MCF 10A (cell line): ENCODE data around the gene CDHR3. TPM values are rescaled to one million over a fixed set of nuclear protein-coding genes. Genes with fewer than 3 reads are reported as not detected.

Source experiments
- BruUV-seq: library from RNA; stranded (reverse); fragments of 400-500 nt; replicated peaks from 2 replicates; lab custom pipeline; 2021; lab: Mats Ljungman, UMichigan
- CTCF ChIA-PET: fragments of 300-600 bp; sonication (Branson Sonifier 250); formaldehyde crosslinking; extraction: SDS; loops from one replicate; lab custom pipeline; 2021; ENCODE audit warnings: antibody characterized with exemption, inconsistent platforms; lab: Yijun Ruan, JAX
- POLR2A ChIA-PET: fragments of 300-600, 350-650 bp; sonication (Branson Sonifier 250); formaldehyde crosslinking; extraction: SDS; loops from one replicate; lab custom pipeline; 2020; ENCODE audit warnings: antibody characterized with exemption, inconsistent platforms; lab: Yijun Ruan, JAX
- DNase-seq: peaks from one replicate; pipeline ENCODE4 v3.0.0-alpha.2; 2018; ENCODE audit not compliant: unreplicated experiment
- H3K27ac Mint-ChIP-seq: one replicate; pipeline ENCODE4 v1.8.0; 2022; ENCODE audit warnings: mild to moderate bottlenecking, low read depth, mixed read lengths; ENCODE audit not compliant: unreplicated experiment
- H3K27me3 Mint-ChIP-seq: one replicate; pipeline ENCODE4 v1.8.0; 2022; ENCODE audit warnings: mixed read lengths; ENCODE audit not compliant: insufficient read depth, unreplicated experiment
- H3K36me3 Mint-ChIP-seq: one replicate; pipeline ENCODE4 v1.8.0; 2022; ENCODE audit warnings: mild to moderate bottlenecking, moderate library complexity, mixed read lengths; ENCODE audit not compliant: insufficient read depth, unreplicated experiment
- H3K4me1 Mint-ChIP-seq: one replicate; pipeline ENCODE4 v1.8.0; 2022; ENCODE audit warnings: mixed read lengths; ENCODE audit not compliant: insufficient read depth, unreplicated experiment
- H3K4me3 Mint-ChIP-seq: one replicate; pipeline ENCODE4 v1.8.0; 2022; ENCODE audit warnings: mild to moderate bottlenecking, moderate library complexity, mixed read lengths; ENCODE audit not compliant: unreplicated experiment
- H3K9me3 Mint-ChIP-seq: one replicate; pipeline ENCODE4 v1.8.0; 2022; ENCODE audit warnings: mixed read lengths; ENCODE audit not compliant: unreplicated experiment
- CTCF ChIP-seq: fragments of 200-600 bp; IDR thresholded peaks from one replicate; pipeline ENCODE4 v1.8.0; 2022; ENCODE audit warnings: antibody characterized with exemption, mild to moderate bottlenecking; ENCODE audit not compliant: unreplicated experiment
- intact Hi-C: fragments of 100-400 bp; cut with micrococcal nuclease; formaldehyde crosslinking; loops from 2 replicates; pipeline ENCODE4 v1.14.1; 2022
- total RNA-seq: library from RNA; stranded (reverse); gene quantifications from 2 replicates; pipeline ENCODE4 v1.2.3, GENCODE V29; 2022

Gene CDHR3
- total RNA-seq, 1 experiment from 2014 or later = 0.19 TPM

- no peak for DNase-seq
- H3K27ac Mint-ChIP-seq = peak overlapping the region; percentile 49
- POLR2A ChIA-PET = interaction anchor here (0.6 to 8.4 kb wide), 11 partner anchors 8 to 854 kb away, joined by 3 to 139 read pairs (median 29); partner anchors contain the start of gene SYPL1
- H3K27me3 Mint-ChIP-seq = no peaks in the 10 kb centered on the region
- H3K4me1 Mint-ChIP-seq = peaks cover 47% of the 10 kb centered on the region
- H3K9me3 Mint-ChIP-seq = no peaks in the 10 kb centered on the region
- CTCF ChIA-PET = interaction anchor here (0.5 to 6.2 kb wide), 6 partner anchors 15 to 81 kb away, joined by 3 to 39 read pairs (median 4); no protein-coding TSS in a partner anchor
- no peak for TF ChIP-seq CTCF
- H3K36me3 Mint-ChIP-seq = peaks cover 18% of the 10 kb centered on the region
- H3K4me3 Mint-ChIP-seq = no peak overlapping the region
- intact Hi-C loops = no loop called here
- no TSS peak for BruUV-seq
Observed at GRCh38 chr7:106072715-106073091, 109.6 kb downstream of the CDHR3 start.

GRCh38 chr7:106073701-106074100 lies 110.6 kb downstream of the CDHR3 start:
- CTCF ChIA-PET = interaction anchor here (0.9 to 6.2 kb wide), 5 partner anchors 9 to 80 kb away, joined by 3 to 39 read pairs (median 4); no protein-coding TSS in a partner anchor
- DNase-seq = no peak
- Mint-ChIP-seq H3K27me3 (no peaks in the 10 kb centered on the region), H3K9me3 (no peaks in the 10 kb centered on the region), H3K4me1 (peaks cover 37% of the 10 kb centered on the region), H3K4me3 (no peak overlapping the region), H3K27ac (no peak overlapping the region), H3K36me3 (peaks cover 15% of the 10 kb centered on the region)
- no TSS peak for BruUV-seq
- POLR2A ChIA-PET = interaction anchor here (1.3 to 8.4 kb wide), 7 partner anchors 7 to 37 kb away, joined by 3 to 139 read pairs (median 30); partner anchors contain the start of gene SYPL1
- intact Hi-C loops = no loop called here
- TF ChIP-seq CTCF = no peak

GRCh38 chr7:106074257-106074656 lies 111.2 kb downstream of the CDHR3 start:
- Mint-ChIP-seq H3K27ac (no peak overlapping the region), H3K9me3 (no peaks in the 10 kb centered on the region), H3K4me1 (peaks cover 32% of the 10 kb centered on the region), H3K36me3 (peaks cover 12% of the 10 kb centered on the region), H3K4me3 (no peak overlapping the region), H3K27me3 (no peaks in the 10 kb centered on the region)
- TF ChIP-seq CTCF = no peak
- CTCF ChIA-PET = interaction anchor here (0.7 to 6.2 kb wide), 6 partner anchors 8 to 80 kb away, joined by 3 to 39 read pairs (median 4); no protein-coding TSS in a partner anchor
- DNase-seq = no peak
- intact Hi-C loops = no loop called here
- POLR2A ChIA-PET = interaction anchor here (1.3 to 8.4 kb wide), 3 partner anchors 9 to 37 kb away, joined by 3 to 139 read pairs (median 30); partner anchors contain the start of gene SYPL1
- no TSS peak for BruUV-seq

- CTCF ChIA-PET = no interaction called here
- Mint-ChIP-seq H3K4me3 (no peak overlapping the region), H3K4me1 (peaks cover 16% of the 10 kb centered on the region), H3K27me3 (no peaks in the 10 kb centered on the region), H3K36me3 (peaks cover 12% of the 10 kb centered on the region), H3K9me3 (no peaks in the 10 kb centered on the region), H3K27ac (no peak overlapping the region)
- DNase-seq = no peak
- intact Hi-C loops = no loop called here
- TF ChIP-seq CTCF = no peak
- POLR2A ChIA-PET = interaction anchor here (2.0 kb wide), 1 partner anchor 10 kb away, joined by 8 read pairs; no protein-coding TSS in a partner anchor
- no TSS peak for BruUV-seq
Observed at GRCh38 chr7:106075937-106076336, 112.9 kb downstream of the CDHR3 start.
